GM19397 (cell line): Measurements from ENCODE around the gene ABITRAM.
"Not testable (repeated sequence)": the region's sequence is repeated elsewhere in the genome, so short reads cannot be mapped to it uniquely, and the experiment has no call there.

Experiments used
- ATAC-seq: cut with Tn5 transposase; IDR thresholded peaks from one replicate; pipeline ENCODE4 v1.9.1; 2021; ENCODE audit warnings: mild to moderate bottlenecking, moderate library complexity; ENCODE audit not compliant: unreplicated experiment

Gene ABITRAM

DNA sequence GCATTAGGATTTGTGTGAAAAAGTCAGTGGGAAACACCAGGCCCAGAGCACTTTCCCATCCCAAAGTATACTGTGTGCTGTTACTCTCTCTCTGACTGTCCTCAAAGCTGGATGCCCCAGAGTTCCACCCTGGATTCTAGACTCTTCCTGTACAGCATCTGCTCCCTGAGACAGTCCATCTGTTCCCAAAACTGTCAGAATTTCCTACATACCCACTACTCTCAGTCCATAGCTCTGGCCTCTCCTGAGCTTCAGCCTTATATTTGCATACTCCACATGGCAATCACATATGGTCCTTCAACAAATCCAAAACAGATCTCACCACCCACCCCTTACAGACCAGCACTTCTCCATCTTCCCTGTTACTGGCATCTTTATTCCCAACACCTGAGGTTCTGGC lies 9.7 kb upstream of the ABITRAM start:
- no peak for ATAC-seq

DNA sequence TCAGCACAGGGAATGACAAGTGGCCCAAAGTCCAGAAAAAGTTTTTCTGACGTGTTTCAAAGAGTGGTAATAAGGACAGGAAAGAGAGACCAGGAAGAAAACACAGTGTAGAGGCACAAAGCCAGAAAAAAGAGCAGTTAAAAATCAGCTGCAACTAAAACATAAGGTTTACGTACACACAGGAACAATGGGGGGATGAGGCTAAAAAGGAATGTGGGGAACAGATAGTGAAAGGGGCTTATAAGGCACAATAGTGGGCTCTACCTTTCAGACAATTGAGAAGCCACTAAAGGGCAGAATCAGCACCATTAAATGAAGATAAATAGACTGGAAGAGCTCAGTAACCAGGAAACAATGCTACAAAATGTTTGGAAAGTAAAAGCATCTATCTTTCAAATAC lies 5.8 kb upstream of the ABITRAM start:
- ATAC-seq, result no peak

DNA sequence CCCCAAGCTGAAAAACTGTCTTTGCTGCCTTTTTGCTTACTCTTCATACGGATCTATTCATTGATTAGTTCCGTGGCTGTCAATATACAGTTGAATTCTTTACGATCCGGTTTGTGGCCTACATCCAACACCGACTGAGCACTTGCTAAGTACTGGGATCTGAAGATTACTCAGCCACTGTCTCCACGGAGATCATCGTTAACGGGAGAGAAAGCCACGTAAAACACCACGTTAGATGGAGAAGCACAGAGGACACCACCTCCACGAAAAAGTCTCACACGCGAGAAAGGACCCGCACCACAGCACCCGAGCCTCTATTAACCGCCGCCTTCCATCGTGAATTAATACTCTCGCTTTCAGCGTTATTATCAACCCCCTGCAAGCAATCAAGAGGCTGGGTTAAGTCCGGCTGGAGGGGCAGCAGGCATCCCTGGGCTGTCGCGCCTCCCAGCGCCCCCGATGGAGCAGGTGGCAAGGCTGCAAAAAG lies 926 bp upstream of the ABITRAM start:
- ATAC-seq, result no peak

DNA sequence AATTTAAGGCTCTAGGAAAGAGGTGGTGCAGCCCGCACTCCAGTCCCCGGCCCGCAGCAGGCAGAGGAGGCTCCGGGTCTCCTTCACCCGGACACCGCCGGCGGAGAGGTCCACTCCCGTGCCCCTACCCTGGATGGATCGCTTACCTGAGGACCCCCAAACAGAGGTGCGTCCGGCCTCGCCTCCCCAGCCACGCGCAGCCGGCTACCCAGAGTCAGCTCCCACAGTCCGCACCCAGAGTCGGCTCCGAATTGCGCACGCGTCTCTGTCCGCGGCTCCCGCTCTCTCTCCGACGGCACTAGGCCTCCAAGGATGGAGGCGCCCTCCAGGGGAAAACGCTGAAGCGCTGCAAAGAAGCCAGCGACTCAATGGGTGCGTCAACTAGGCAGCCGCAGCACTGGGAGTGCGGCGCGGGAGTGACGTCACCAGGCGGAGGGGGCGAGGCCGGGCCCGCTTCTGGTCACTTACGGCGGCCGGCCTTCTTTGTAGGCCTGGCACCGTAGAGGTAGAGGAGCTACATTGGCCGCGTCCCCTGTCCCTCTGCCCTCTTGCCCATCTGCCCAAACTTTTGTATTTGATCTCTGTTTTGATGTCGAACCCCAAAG lies 380 bp upstream of the ABITRAM start, which contains the start of gene ELP1:
ELP1 (minus strand) TSS at position 407 of the 605 bp plus-strand sequence. CDS start 2,978 bp downstream, outside the sequence.
- peak; percentile 87 for ATAC-seq

DNA sequence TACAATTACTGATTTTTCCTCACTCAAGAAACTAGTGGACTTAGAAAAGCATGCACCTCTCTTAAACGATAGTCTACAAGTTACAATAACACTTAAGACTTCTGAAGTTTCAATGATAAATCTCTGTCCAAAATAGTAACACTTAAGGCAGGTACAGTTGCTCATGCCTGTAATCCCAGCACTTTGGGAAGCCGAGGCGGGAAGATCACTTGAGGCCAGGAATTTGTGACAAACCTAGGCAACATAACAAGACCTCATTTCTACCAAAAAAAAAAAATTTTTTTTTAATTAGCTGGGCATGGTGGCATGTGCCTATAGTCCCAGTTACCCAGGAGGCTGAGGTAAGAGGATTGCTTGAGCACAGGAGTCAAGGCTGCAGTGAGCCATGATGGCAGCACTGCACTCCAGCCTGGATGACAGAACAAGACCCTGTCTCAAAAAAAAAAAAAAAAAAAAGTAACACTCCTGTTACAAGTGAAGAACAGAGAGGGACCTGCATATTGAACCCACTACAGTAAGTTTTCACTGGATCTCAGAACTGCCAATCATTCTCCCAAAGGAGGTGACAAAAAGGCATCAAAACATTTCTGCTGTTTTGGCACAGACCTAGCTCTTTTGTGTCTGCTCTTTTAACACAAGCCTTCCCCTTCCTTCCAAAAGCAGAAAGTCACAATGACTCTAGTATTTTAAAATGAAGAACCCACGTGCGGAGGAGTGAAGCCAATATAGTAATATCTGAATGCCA lies 3.5 kb downstream of the ABITRAM start:
- no peak for ATAC-seq

DNA sequence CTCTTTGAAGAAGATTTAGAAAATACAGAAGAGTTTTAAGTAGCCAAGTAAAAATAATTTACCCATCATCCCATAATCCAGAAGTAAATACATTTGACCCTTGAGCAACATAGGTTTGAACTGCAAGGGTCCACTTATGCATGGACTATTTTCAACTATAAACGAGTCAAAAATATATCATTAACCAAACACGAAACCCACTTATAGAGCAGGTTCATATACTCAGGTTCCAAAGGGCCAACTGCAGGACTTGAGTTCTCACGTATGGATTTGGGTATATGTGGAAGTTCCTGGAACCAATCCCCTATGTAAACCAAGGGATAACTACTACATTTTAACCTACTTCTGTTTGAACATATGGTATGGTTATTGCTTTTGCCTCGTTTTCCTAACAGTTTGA lies 5.8 kb downstream of the ABITRAM start:
- ATAC-seq, result no peak

DNA sequence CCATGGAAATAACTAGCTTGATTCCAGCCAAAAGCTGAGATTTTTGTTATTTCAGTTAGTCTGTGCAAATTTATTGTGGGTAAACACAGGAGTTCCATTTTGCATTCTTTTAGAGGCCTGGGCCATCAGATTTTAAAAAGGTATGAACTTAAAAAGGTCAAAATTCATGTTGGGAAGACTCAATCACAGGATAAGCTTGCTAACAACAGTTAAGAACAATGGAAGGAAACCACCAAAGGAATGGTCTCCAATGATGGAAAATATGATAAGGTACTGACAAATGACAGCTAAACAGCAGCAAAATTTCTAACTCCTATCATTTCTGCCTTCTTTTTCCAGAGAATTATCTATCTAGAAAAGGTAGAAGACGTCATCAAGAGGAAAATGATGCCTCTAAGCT lies 16.0 kb downstream of the ABITRAM start:
- no peak for ATAC-seq

DNA sequence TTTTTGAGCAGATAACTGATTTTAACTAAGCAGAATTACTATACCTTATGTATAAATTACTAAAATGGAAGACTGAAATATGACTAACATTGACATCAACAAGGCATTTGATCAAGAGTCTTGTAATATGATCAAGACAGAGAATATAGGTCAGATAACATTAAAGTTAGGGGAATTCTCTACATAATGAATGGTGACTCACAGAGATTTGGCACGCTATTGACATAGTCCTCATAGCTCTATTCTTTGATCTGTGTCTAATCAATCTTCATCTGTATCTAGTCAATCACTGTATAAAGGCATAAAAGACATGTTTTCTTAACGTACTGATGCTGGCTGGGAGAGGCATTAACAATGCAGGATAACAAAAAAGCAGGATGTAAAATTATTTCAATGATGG lies 17.4 kb downstream of the ABITRAM start:
- ATAC-seq, result no peak

DNA sequence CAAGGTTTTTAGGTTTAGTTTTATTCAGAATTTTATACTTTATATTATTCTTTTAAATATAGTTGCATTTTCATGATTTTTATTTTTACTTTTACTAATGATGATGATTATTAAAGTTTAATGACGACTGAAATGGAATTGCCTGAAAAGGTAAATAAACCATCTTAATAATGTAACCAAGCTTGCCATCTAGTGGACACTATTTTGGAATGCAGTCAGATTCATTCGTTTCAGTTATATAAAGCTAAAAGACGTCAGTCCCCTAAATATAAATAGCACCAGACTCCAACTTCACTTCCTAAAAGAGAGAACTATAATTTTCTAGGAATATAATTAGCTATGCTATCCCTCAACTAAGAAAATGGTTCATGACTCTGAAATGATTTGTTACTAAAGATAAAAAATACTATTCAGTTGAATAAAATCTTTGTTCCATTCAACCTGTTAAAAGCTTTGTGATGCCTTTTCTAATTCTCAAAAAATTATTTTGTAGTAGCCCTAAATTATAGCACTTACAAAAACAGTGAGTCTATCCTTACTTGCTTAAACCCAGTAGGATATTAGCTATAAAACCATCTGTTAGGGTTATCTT lies 19.9 kb downstream of the ABITRAM start:
- no peak for ATAC-seq

DNA sequence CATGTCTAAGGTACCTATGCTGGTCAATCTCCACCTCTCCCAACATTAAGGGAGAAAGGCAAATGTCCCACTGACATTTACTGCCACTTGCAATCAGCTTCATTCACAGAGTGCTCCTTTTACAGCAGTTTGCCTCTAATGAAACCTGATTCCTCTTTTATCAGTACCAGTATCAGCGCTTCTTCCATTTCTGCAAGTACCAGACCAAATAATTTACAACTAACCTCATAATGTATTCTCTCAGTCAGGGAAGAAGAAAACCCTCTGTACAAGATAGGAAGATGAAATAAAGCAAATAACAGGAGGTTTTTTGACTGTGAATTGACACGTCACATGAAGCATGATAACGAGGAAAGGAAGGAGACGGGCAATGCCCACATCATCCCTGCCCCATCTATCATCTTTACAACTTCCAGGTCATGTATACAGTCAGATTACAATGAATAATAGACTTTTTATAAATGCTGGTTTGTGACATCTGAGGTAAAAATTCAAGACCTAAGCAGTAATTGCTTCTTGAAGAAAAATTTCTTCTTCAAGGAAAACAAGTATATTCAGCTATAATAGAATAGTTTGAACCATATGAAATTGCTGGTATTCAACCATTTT lies 21.9 kb downstream of the ABITRAM start:
- no peak for ATAC-seq

DNA sequence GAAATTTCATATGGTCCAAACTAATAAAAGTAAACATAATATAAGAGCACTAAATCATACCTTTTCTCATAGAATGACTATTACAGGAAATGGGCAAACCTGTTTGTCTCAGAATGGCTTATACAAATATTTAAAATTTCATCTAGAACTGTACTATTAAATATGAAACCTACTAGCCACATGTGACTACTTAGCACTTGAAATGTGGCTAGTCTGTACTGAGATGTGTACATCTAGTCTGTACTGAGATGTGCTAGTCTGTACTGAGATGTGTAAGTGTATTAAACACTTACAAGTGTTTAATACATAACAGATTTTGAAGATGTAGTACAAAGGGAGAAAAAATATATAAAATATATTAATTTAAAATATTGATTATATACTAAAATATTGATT lies 22.4 kb downstream of the ABITRAM start:
- no peak for ATAC-seq

DNA sequence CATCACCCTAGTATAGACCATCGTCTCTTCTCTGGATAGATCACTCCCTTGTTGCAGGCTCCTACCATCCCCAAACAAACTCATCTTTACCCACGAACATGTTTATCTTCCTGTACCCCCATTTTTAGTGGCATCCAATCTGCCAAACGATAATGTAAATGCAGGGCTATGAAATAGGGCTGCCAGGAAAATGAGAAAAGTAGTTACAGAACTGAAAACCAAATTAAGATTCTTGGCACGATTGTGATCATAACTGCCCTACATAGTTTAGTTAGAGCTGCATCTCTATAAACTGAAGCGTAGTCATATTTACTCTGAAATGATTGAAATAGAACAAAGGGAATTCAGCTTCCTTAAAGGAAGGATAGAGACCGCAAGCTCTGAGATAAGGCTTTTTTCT lies 26.1 kb downstream of the ABITRAM start:
- no peak for ATAC-seq

DNA sequence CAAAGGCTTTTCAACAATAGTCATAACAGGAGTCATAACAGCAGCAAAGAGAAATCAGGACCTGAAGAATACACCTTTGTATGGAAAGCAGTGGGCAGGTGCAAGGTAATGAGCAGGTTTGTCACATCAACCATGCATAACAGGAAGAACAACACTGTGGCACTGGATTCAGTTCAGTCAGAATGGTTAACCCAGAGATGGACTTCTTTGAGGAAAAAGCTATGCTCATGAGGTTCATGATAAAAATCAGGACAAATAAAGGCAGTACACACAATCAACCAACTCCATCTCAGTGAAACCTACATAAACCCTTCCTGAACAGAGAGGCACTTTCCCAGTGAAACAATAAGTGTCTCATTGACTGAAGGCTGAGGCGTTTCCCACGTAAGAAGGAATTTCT lies 27.0 kb downstream of the ABITRAM start:
- ATAC-seq, result no peak

DNA sequence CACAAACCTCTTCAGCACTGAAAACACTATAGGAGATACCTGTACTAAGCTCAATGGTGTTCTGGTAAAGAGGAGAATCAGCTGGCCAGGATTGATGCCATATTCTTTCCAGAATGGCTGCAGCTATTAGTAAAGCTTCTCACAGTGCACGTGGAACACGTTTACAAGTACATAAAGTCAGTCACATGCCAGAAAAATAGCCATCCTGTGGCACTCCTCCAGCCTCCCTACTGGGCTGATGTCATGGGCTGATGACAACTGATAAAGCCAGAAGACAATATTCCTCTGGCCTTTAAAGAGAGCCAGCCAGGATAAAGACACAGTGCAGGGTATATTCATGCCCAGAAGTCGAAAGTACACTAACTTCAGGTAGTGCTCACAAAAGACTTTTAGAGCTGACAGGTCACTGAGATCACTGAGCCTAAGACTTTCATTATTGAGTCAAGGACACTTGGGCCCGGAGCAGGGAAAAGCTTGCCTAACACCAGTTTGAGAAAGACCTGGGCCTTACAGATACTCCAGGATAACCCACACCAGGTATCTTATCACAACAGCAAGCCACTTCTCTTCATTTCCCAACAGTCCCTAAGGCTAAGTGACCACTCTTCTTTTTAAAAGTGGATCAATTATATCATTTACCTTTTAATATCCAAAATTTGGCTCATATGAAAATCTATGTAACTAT lies 29.4 kb downstream of the ABITRAM start:
- no peak for ATAC-seq

DNA sequence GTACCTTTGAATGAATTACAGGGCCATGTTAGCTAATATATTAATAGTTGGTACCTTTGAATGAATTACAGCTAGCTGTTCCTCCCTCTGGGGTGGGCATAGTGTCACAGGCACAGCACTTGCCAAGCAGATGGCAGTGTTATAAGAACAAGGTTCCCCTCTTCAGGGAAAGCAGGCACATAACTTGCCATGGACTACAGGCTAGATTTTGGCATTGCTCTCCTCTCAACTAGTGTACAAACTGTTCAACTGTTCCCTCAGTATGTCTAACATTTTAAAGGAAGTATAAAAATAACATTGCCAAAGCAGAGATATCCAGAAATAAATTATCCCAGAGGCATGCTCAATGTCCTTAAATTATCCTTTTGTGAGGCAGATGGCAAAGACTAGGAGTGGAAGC lies 33.7 kb downstream of the ABITRAM start:
- no peak for ATAC-seq

DNA sequence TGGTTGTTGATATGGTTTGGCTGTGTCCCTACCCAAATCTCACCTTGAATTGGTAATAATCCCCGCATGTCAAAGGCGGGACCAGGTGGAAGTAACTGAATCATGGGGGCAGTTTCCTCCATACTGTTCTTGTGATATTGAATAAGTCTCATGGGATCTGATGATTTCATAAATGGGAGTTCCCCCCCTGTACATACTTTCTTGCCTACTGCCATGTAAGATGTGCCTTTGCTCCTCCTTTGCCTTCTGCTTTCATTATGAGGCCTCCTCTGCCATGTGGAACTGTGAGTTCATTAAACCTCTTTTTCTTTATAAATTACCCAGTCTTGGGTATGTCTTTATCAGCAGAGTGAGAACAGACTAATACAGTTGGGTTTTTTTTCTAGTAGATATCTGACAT lies 37.2 kb downstream of the ABITRAM start:
- not testable (repeated sequence) for ATAC-seq

DNA sequence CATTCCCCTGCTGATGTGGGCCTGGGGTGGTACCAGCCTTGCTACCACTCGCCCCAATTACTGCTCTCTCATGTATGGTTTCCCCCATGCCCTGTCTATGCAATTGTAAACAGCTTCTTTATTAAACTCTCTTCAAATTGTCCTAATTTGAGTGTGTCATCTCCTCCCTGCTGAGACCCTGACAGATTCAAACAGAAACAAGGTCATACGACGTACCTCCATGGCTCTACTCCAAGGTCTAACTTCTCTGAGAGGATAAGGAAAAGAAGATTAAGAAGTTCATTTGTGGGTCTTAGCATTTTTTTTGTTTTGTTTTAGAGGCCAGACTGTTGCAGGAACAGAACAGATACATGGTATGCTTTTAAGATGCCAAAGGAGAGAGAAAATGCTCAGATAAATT lies 38.0 kb downstream of the ABITRAM start:
- ATAC-seq, result no peak

DNA sequence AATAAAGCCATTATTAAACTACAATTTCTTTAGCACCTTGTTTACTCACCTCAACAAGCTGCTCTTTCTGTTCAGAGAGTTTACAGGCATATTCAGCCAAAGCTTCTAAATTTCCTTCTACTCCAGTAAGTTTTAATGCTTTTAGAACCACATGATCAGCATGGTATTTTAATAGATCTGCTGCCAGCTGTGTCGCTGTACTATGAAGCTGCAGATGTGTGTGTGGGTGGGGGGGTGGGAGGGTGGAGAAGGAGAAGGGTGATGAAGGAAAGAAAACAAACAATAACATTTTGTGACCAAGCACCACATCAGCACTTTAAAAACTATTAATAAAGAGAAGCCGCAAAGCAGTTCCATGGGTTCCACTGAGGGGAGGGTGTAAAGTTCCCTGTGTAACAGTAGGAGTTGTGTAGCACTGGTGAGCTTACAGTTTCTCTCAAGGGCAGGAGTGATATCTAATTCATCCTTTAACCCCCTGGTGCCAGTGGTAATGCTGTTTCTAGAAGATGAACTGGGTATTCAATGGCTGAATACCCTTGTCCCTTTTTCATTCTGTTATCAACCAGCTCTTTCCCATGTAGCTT lies 38.5 kb downstream of the ABITRAM start:
- ATAC-seq, result no peak

DNA sequence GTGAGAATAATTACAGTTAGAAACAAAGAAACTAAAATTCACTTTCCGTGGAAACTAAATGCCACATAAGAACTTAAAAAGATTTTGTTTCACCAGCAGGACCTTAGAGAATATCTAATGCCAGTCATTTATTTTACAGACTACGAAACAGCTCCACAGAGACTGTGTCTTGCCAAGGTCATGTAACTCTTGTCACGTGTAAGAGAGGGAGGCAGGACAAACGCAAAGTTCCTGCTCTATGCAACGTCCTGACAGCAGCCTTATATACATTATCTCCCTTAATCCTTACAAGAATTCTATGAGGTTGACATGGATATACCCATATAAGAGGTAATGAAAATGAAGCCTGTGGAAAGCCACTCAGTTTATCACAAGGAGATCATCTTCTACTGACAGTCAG lies 39.7 kb downstream of the ABITRAM start:
- ATAC-seq, result no peak

DNA sequence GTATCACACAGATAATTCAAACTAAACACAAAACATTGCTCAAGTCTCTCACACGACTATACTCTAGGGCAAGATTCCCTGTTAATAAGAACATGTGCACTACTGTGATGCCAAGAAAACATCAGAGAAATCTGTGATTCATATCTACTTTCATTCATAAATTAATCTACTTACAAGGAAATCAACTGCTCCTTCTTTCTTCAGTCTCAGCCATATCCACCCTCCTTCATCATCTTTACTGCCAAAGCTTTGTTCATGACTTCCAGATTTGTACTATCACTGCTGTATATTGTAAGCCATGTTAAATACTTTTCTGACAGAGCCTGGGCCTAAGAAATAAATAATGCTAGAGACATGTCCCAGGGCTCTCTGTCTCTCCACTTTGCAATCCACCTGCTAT lies 44.0 kb downstream of the ABITRAM start:
- ATAC-seq, result no peak

DNA sequence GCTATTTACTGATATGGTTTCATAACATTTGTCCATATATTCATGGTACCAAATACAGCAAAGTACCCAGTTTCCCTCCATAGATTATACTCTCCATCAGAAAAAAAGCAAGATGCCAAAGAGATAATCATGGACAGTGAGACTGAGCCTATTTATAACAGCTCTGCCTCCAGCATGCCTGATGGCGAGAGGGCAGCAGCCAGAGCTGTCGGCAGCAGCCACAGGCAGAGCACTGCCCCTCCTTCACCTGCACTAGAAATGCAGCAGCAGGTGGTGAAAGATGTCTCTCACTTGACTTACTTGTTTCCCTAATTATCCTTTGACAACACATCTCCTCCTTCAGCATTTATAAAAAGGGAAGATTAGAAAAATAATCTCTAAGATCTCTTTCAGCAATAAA lies 46.7 kb downstream of the ABITRAM start:
- no peak for ATAC-seq
